Activated CD8-positive, alpha-beta T cell treated with anti-CD3 and anti-CD28 coated beads for 36 hours (primary cell): ENCODE data around the gene MTNR1B. TPM values are rescaled to one million over a fixed set of nuclear protein-coding genes. Genes with fewer than 3 reads are reported as not detected.

ENCODE experiments used
- ATAC-seq: fragments of 200-7000 bp; cut with Tn5 transposase; one replicate; pipeline ENCODE4 v1.10.0; 2021; ENCODE audit warnings: mild to moderate bottlenecking, moderate library complexity
- CTCF ChIA-PET: fragments of 350-600 bp; sonication (Branson Sonifier 250); formaldehyde crosslinking; loops from one replicate; lab custom pipeline; 2021; ENCODE audit warnings: antibody characterized with exemption; lab: Charles Lee
- POLR2A ChIA-PET: fragments of 350-600 bp; sonication (Branson Sonifier 250); formaldehyde crosslinking; loops from one replicate; lab custom pipeline; 2021; ENCODE audit warnings: antibody characterized with exemption; lab: Charles Lee
- DNase-seq: peaks from one replicate; pipeline ENCODE4 v3.0.0-alpha.2; 2020
- H3K27ac Mint-ChIP-seq: one replicate; pipeline ENCODE4 v1.8.0; 2021; ENCODE audit warnings: mild to moderate bottlenecking, mixed read lengths
- H3K27me3 Mint-ChIP-seq: one replicate; pipeline ENCODE4 v1.8.0; 2021; ENCODE audit warnings: mixed read lengths
- H3K36me3 Mint-ChIP-seq: one replicate; pipeline ENCODE4 v1.8.0; 2021; ENCODE audit warnings: low read depth, mixed read lengths
- H3K4me1 Mint-ChIP-seq: one replicate; pipeline ENCODE4 v1.8.0; 2021; ENCODE audit warnings: low read depth, mixed read lengths
- H3K4me3 Mint-ChIP-seq: one replicate; pipeline ENCODE4 v1.8.0; 2021; ENCODE audit warnings: mild to moderate bottlenecking, moderate library complexity, mixed read lengths
- H3K9me3 Mint-ChIP-seq: one replicate; pipeline ENCODE4 v1.8.0; 2021; ENCODE audit warnings: mixed read lengths
- intact Hi-C: fragments of 100-400 bp; cut with micrococcal nuclease; formaldehyde crosslinking; loops from one replicate; pipeline ENCODE4 v1.10.0; 2022
- total RNA-seq, 2 experiments: library from RNA; stranded (reverse); gene quantifications; one replicate each; pipeline ENCODE4 v1.2.3, GENCODE V29; 2021
- TF ChIP-seq, protein P1 (sequence below): fragments of 200-600 bp; IDR thresholded peaks from one replicate; pipeline ENCODE4 v1.8.0; 2022; ENCODE audit warnings: antibody characterized with exemption, mild to moderate bottlenecking

Gene MTNR1B
- total RNA-seq, 2 experiments from 2014 or later, result not detected

DNA sequence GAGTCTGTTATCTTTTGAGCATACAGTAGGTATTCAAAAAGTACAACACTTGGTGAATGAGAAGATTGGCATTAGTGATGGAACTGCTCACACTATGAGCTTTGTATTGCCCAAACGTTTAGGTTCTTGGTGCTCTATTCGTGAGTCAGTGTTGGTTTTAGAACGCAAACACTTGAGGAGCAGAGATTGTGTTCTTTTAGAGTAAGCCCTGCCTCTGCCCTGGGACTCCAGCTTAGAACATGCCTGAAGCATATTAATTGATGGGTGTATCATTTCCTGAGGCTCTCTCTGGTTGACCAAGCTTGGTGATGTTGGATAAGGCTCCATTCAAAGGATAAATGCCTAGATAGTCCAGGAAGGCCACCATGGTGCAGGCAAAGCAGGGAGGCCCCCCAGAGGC lies 10.9 kb downstream of the MTNR1B start:
- ChIA-PET POLR2A (no interaction called here), CTCF (no interaction called here)
- ATAC-seq (no peak), DNase-seq (no peak)
- Mint-ChIP-seq H3K27me3 (no peaks in the 10 kb centered on the region), H3K4me3 (no peak overlapping the region), H3K36me3 (no peaks in the 10 kb centered on the region), H3K27ac (no peak overlapping the region), H3K4me1 (no peaks in the 10 kb centered on the region), H3K9me3 (no peaks in the 10 kb centered on the region)
- intact Hi-C loops, result no loop called here
- TF ChIP-seq, protein P1, sequence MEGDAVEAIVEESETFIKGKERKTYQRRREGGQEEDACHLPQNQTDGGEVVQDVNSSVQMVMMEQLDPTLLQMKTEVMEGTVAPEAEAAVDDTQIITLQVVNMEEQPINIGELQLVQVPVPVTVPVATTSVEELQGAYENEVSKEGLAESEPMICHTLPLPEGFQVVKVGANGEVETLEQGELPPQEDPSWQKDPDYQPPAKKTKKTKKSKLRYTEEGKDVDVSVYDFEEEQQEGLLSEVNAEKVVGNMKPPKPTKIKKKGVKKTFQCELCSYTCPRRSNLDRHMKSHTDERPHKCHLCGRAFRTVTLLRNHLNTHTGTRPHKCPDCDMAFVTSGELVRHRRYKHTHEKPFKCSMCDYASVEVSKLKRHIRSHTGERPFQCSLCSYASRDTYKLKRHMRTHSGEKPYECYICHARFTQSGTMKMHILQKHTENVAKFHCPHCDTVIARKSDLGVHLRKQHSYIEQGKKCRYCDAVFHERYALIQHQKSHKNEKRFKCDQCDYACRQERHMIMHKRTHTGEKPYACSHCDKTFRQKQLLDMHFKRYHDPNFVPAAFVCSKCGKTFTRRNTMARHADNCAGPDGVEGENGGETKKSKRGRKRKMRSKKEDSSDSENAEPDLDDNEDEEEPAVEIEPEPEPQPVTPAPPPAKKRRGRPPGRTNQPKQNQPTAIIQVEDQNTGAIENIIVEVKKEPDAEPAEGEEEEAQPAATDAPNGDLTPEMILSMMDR, result no peak

DNA sequence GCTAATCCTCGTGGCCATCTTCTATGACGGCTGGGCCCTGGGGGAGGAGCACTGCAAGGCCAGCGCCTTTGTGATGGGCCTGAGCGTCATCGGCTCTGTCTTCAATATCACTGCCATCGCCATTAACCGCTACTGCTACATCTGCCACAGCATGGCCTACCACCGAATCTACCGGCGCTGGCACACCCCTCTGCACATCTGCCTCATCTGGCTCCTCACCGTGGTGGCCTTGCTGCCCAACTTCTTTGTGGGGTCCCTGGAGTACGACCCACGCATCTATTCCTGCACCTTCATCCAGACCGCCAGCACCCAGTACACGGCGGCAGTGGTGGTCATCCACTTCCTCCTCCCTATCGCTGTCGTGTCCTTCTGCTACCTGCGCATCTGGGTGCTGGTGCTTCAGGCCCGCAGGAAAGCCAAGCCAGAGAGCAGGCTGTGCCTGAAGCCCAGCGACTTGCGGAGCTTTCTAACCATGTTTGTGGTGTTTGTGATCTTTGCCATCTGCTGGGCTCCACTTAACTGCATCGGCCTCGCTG lies 12.1 kb downstream of the MTNR1B start:
- ATAC-seq, result no peak
- TF ChIP-seq, protein P1, result no peak
- no peaks in the 10 kb centered on the region for H3K36me3 Mint-ChIP-seq
- intact Hi-C loops, result no loop called here
- H3K4me3 Mint-ChIP-seq, result no peak overlapping the region
- H3K27me3 Mint-ChIP-seq, result no peaks in the 10 kb centered on the region
- no peak for DNase-seq
- ChIA-PET POLR2A (no interaction called here), CTCF (no interaction called here)
- no peak overlapping the region for H3K27ac Mint-ChIP-seq
- no peaks in the 10 kb centered on the region for H3K9me3 Mint-ChIP-seq
- no peaks in the 10 kb centered on the region for H3K4me1 Mint-ChIP-seq

DNA sequence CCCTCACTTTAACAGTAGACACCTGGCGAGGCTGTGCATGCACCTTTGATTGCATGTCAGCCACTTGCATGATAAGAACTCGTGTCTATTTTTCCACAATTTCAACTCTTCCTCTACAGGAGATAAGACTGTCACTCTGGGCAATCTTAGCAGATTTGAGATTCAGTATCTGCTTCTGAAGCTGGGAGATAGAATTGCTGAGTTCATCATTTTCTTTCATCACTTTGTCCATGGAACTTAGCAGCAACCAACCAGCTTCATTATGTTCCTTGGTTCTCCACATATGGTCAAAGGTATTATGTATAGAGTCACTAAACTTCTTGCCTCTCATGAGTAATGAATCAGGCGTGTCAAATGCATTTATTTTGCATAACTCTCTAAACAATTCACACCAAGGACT lies 17.1 kb downstream of the MTNR1B start:
- no peak overlapping the region for H3K27ac Mint-ChIP-seq
- H3K9me3 Mint-ChIP-seq, result peaks cover 3% of the 10 kb centered on the region
- POLR2A ChIA-PET, result no interaction called here
- H3K4me3 Mint-ChIP-seq, result no peak overlapping the region
- intact Hi-C loops, result no loop called here
- peaks cover 5% of the 10 kb centered on the region for H3K27me3 Mint-ChIP-seq
- CTCF ChIA-PET, result no interaction called here
- no peak for ATAC-seq
- TF ChIP-seq, protein P1, result no peak
- no peaks in the 10 kb centered on the region for H3K36me3 Mint-ChIP-seq
- no peak for DNase-seq
- no peaks in the 10 kb centered on the region for H3K4me1 Mint-ChIP-seq

DNA sequence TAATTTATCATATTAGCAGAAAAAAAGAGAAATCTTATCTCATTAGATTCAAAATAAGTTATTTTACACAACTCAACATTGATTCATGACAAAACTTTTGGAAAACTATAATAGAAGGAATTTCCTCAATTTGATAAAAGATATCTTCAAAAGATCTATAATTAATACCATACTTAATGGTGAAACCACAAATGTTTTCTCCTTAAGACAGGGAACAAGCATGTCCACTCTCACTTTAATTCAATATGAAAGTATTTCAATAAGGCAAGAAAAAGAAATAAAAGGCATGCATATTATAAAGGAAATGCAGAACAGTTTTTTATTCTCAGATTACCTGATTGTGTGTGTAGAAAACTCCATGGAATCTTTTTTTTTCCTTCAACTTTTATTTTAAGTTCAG lies 23.6 kb downstream of the MTNR1B start:
- DNase-seq (no peak), ATAC-seq (no peak)
- Mint-ChIP-seq H3K27ac (no peak overlapping the region), H3K27me3 (peaks cover 5% of the 10 kb centered on the region), H3K4me3 (no peak overlapping the region), H3K36me3 (no peaks in the 10 kb centered on the region), H3K9me3 (peaks cover 3% of the 10 kb centered on the region), H3K4me1 (no peaks in the 10 kb centered on the region)
- POLR2A ChIA-PET, result no interaction called here
- CTCF ChIA-PET, result no interaction called here
- intact Hi-C loops, result no loop called here
- TF ChIP-seq, protein P1, result no peak

DNA sequence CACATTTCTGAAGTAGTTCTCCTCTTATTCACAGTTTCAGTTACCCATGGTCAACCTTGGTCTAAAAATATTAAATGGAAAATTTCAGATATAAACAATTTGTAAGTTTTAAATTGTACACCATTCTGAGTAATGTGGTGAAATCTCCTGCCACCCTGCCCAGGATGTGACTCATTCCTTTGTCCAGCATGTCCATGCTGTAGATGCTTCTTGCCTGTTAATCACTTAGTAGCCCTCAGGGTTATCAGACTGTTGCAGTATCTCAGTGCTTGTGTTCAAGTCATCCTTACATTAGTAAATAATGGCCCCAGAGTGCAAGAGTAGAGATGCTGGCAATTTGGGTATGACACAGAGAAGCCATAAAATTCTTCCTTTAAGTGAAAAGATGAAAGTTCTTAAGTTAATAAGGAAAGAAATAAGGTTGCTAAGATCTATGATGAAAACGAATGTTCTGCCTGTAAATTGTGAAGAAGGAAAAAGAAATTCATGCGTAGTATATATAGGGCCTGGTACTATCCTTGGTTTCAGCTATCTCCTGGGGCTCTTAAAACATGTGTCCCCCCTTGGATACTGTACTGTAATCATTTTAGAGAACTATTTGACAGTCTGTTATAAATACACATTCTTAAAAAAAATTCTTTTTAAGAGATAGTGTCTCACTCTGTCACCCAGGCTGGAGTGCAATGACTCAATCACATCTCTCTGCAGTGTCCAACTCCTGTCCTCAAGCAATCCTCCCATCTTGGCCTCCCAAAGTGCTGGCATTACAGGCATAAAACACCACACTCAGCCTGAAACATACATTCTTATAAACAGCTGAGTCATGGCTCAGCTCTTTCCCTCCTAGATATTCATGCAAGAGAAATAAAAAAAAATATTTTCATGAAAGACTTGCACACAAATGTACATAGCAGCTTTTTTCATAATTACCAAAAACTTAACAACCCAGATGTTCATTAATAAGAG lies 31.3 kb downstream of the MTNR1B start:
- no peaks in the 10 kb centered on the region for H3K36me3 Mint-ChIP-seq
- no peak overlapping the region for H3K4me3 Mint-ChIP-seq
- TF ChIP-seq, protein P1, result no peak
- H3K9me3 Mint-ChIP-seq, result peaks cover 2% of the 10 kb centered on the region
- POLR2A ChIA-PET, result interaction anchor here (0.6 kb wide), 1 partner anchor 98 kb away, joined by 3 read pairs; no protein-coding TSS in a partner anchor
- CTCF ChIA-PET, result interaction anchor here (1.2 kb wide), 1 partner anchor 11 kb away, joined by 3 read pairs; no protein-coding TSS in a partner anchor
- no peaks in the 10 kb centered on the region for H3K4me1 Mint-ChIP-seq
- no peaks in the 10 kb centered on the region for H3K27me3 Mint-ChIP-seq
- no peak for ATAC-seq
- intact Hi-C loops, result no loop called here
- DNase-seq, result no peak
- H3K27ac Mint-ChIP-seq, result no peak overlapping the region
